Caki2 (cell line): ENCODE results near the gene UBASH3A. TPM values are rescaled to one million over a fixed set of nuclear protein-coding genes. Genes with fewer than 3 reads are reported as not detected.
"Not testable (repeated sequence)": the region's sequence is repeated elsewhere in the genome, so short reads cannot be mapped to it uniquely, and the experiment has no call there.

Experiments used
- DNase-seq: peaks from one replicate; pipeline ENCODE4 v3.0.0-alpha.2; 2015; ENCODE audit warnings: low read depth
- in situ Hi-C: cut with HindIII; loops from 2 replicates; pipeline ENCODE4 v1.10.0; 2016; ENCODE audit warnings: low sequenced_read_pairs, low pct_unique_long_range_greater_than_20kb, mixed read lengths
- total RNA-seq: library from RNA; depleted of rRNA; stranded (reverse); fragments of >200 nt; shearing (Covaris generic); gene quantifications from 2 replicates; pipeline ENCODE4 v1.2.3, GENCODE V29; 2014; ENCODE audit warnings: low replicate concordance

Gene UBASH3A
- total RNA-seq, 1 experiment from 2014 or later = not detected

- in situ Hi-C loops = no loop called here
- no peak for DNase-seq
Measured at GRCh38 chr21:42401820-42402251, 1.9 kb upstream of the UBASH3A start.

GRCh38 chr21:42404539-42404938 is 837 bp downstream of the UBASH3A start:
- no peak for DNase-seq
- in situ Hi-C loops = no loop called here

DNA sequence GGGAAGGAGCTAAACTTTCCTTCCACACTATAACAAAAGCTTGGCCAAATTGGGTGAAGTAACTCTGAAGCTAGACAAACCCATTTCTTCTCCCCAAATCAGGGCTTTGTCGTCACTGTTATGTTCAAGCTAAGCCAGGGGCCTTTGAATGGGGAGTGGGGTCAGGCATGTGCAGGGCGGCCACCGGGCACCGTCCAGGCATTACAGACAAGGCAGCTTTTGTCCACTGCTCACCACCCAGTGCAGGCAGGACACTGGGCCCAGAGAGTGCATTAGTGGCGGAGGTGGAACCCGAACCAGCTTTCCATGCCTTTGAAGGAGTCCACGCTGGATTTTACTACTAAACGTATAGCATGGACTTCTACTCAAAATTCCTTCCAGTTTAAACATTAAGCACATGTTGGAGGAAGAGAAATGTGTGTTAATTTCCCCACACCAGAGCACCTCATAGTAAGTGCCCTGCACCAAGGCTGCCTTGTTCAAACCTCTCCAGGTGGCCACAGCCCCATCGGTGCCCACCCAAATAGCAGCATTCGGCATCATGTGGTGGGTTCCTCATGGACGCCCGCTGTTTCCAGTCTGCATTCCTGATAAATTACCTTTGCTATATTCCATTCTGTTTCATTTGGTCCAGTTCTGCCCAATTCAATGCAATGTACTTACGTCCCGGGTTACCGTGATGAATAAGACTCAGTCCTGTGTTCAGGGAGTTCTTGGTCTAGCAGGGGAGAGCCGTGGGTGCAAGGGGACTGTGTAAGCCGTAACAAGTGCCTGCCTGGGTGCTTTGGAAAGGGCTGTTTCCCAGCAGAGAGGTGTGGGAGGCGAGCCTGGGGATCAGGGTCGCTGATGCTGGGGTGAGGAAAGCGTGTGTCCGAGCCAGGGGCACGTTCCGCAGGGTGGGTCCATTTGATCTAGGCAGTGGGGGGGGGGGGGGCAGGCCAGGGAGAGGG is 1.6 kb downstream of the UBASH3A start:
- in situ Hi-C loops = no loop called here
- DNase-seq = no peak

- in situ Hi-C loops = no loop called here
- no peak for DNase-seq
Measured at GRCh38 chr21:42406201-42406621, 2.5 kb downstream of the UBASH3A start.

GRCh38 chr21:42406866-42407265 is 3.2 kb downstream of the UBASH3A start:
- in situ Hi-C loops = no loop called here
- DNase-seq = no peak

DNA sequence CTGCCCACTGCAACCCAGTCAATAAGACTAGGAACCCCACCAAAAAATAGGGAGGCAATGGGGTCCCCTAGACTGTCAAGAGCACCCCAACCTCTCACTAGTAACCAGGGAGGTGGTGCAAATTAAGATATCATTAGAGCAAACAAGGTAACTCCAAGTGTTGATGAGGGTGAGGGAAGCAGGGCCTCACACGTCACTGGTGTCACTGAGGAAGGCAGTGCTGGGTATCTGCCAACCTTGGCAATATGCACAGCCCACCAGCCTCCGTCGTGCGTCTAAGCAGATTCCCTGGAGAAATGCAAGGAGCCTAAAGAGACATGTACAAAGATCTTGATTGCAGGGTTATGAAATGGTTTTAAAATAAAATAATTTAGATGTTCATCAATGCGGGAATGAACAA is 3.8 kb downstream of the UBASH3A start:
- no peak for DNase-seq
- in situ Hi-C loops = no loop called here

DNA sequence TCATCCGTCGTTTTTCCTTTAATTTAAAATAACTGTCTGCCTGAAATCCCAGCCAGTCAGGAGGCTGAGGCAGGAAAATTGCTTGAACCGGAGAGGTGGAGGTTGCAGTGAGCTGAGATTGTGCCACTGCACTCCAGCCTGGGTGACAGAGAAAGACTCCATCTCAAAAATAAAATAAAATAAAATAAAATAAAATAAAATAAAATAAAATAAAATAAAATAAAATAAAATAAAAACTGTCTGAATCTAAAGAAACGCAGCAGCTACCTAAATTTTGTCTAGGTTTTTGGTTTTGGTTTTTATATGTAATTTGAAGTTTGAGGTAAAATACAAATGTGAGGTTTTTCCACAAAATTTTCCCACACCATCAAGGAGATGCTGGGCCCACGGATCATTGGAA is 5.0 kb downstream of the UBASH3A start:
- DNase-seq, in situ Hi-C loops: not testable (repeated sequence)

- in situ Hi-C loops = no loop called here
- no peak for DNase-seq
Measured at GRCh38 chr21:42409366-42409765, 5.7 kb downstream of the UBASH3A start.

DNA sequence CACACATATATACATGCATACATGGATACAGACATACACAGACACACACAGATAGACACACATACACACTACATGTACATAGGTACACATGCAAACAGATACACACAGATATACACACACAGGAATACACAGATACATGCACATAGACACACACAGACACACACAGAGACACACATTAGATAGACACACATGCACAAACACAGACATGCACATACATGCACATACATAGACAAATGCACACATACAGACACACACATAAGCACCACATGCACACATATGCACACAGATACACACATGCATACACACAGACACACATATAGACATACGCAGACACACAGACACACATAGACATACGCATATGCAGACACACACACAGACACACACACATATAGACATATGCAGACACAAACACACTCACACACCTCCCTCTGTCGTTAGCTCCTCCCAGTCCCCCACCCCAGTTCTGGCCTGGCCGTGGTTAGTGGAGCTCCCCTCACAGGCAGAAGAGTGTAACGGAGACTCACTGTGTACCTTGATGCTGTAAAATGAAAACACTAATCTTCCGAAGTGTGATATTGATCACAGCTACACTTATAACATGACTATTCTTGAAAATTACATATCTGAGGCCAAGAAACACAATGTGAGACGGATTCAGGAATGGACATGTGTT is 7.6 kb downstream of the UBASH3A start:
- in situ Hi-C loops = no loop called here
- DNase-seq = no peak

- DNase-seq = peak; percentile 14
Measured at GRCh38 chr21:42411891-42412635, 8.4 kb downstream of the UBASH3A start.

GRCh38 chr21:42412636-42412933 is 8.9 kb downstream of the UBASH3A start:
- DNase-seq = no peak
- in situ Hi-C loops = no loop called here

More at GRCh38 chr21:42411891-42412635, 8.4 kb downstream of the UBASH3A start:
- in situ Hi-C loops = no loop called here

- in situ Hi-C loops = no loop called here
- DNase-seq = no peak
Measured at GRCh38 chr21:42413093-42413492, 9.4 kb downstream of the UBASH3A start.

DNA sequence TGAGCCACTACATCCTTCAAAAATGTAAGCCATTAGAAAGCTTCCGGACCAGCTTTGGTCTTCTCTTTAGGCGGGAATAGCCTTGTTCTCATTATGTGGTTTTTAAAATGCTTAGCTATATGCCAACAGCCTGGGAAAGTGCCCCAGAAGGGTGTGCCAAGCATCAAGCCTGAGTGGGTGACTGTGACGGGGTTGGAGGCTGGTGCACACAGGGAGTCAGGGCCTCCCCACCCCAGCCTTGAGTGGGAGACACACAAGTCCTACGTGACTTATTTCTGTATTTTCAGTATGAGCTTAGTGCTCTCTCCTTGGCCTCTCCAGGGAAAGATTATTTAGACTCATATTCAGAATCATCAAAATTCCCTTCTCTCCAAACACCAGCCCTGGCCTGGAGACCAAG is 9.8 kb downstream of the UBASH3A start:
- in situ Hi-C loops = no loop called here
- no peak for DNase-seq

- in situ Hi-C loops = no loop called here
Measured at GRCh38 chr21:42414066-42414465, 10.4 kb downstream of the UBASH3A start.

DNA sequence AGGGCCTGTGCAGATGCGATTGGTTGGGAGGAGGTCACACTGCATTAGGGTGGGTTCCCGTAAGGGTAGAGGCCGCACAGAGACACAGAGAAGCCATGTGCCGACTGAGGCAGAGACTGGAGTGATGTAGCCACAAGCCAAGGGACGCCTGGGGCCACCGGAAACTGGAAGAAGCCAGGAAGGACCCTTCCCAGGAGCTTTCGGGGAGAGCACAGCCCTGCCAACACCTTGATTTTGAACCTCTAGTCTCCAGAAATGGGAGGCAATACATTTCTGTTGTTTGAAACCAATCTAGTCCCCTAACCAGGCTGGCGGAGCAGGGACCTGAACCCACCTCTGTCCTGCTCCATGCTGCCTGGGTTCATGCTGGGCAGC is 10.8 kb downstream of the UBASH3A start:
- in situ Hi-C loops = no loop called here

More at GRCh38 chr21:42414066-42414465, 10.4 kb downstream of the UBASH3A start:
- DNase-seq = no peak

GRCh38 chr21:42414928-42415769 is 11.4 kb downstream of the UBASH3A start:
- peak; percentile 87 for DNase-seq
- in situ Hi-C loops = no loop called here

More for the DNA sequence above, 10.8 kb downstream of the UBASH3A start:
- DNase-seq = no peak

GRCh38 chr21:42417533-42417932 is 13.8 kb downstream of the UBASH3A start:
- in situ Hi-C loops = no loop called here
- DNase-seq = no peak

DNA sequence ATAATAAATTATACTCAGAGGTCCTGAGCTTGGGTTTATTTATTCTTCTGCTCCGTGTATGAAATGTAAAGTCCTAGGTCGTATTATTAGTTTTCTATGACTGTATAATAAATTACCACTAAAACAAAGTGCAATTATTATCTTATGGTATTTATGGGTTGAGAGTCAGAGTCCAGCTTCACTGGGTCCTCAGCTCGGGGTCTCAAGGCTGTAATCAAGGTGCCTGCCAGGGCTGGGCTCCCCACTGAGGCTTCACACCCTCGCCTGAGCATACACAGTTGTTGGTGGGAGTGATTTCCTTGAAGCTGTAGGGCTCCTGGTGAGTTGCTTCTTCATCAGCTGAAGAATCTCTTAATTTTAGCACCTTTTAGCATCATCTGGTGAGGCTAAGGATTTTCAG is 15.2 kb downstream of the UBASH3A start:
- DNase-seq = no peak
- in situ Hi-C loops = no loop called here
